HCT116 (cell line): Measurements from ENCODE around the gene MAP2K3. TPM values are rescaled to one million over a fixed set of nuclear protein-coding genes. Genes with fewer than 3 reads are reported as not detected.

Source experiments
- ATAC-seq: fragments of 200-7000 bp; cut with Tn5 transposase; 2 replicates; pipeline ENCODE4 v1.9.1; 2020; ENCODE audit warnings: mild to moderate bottlenecking, moderate library complexity
- BruUV-seq: library from RNA; stranded (reverse); fragments of 400-500 nt; replicated peaks from 2 replicates; lab custom pipeline; 2021; lab: Mats Ljungman, UMichigan
- CTCF ChIA-PET: fragments of 300-600 bp; sonication (Branson Sonifier 250); formaldehyde crosslinking; loops from one replicate; lab custom pipeline; 2021; ENCODE audit warnings: antibody characterized with exemption; lab: Charles Lee
- POLR2A ChIA-PET: fragments of 300-600, 350-600 bp; sonication (Branson Sonifier 250); formaldehyde crosslinking; loops from one replicate; lab custom pipeline; 2021; ENCODE audit warnings: antibody characterized with exemption; lab: Charles Lee
- RAD21 ChIA-PET, 2 experiments: fragments of 300-600 bp; sonication (Branson Sonifier 250); formaldehyde crosslinking; loops; one replicate each; lab custom pipeline; 2023; ENCODE audit warnings: low total read pairs in 2 of 2; ENCODE audit not compliant: uncharacterized antibody in 2 of 2, unreplicated experiment in 2 of 2, low non-redundant PET in 1 of 2; lab: Charles Lee
- DNase-seq: peaks from one replicate; pipeline ENCODE4 v3.0.0-alpha.2; 2010; ENCODE audit warnings: low read depth, low spot score
- H2AFZ ChIP-seq: fragments of 200-600 bp; shearing (Covaris generic), sonication (generic); 2 replicates; pipeline ENCODE4 v1.6.1; 2017; ENCODE audit warnings: low read depth, mixed run types, mixed read lengths, antibody characterized with exemption, low read length; ENCODE audit not compliant: poor library complexity, severe bottlenecking
- H3K27ac ChIP-seq: 2 replicates; pipeline ENCODE4 v1.5.1; 2012; ENCODE audit warnings: low read depth, low read length
- H3K27me3 ChIP-seq: fragments of 200-600 bp; sonication (generic); 2 replicates; pipeline ENCODE4 v1.6.1; 2016; ENCODE audit warnings: mixed run types, low read length, mixed read lengths; ENCODE audit not compliant: insufficient read depth
- H3K36me3 ChIP-seq, 2 experiments: fragments of 200-500 bp in 1 of 2; fragments of 200-600 bp in 1 of 2; sonication (Bioruptor generic) in 1 of 2; sonication (generic) in 1 of 2; 2 replicates each; pipeline versions ENCODE4 v1.5.1 to v1.6.1; 2014 to 2016; ENCODE audit warnings: low read length in 2 of 2, inconsistent platforms in 1 of 2, mixed read lengths in 1 of 2, mixed run types in 1 of 2; ENCODE audit not compliant: insufficient read depth in 2 of 2, control insufficient read depth in 1 of 2
- H3K4me1 ChIP-seq, 2 experiments: fragments of 200-600 bp in 1 of 2; sonication (generic) in 1 of 2; 2 replicates each; pipeline versions ENCODE4 v1.5.1 to v1.6.1; 2012 to 2017; ENCODE audit warnings: low read length in 2 of 2, inconsistent platforms in 1 of 2, mild to moderate bottlenecking in 1 of 2, mixed read lengths in 1 of 2, mixed run types in 1 of 2, moderate library complexity in 1 of 2; ENCODE audit not compliant: insufficient read depth in 2 of 2, control insufficient read depth in 1 of 2
- H3K4me2 ChIP-seq: fragments of 200-600 bp; sonication (generic); 2 replicates; pipeline ENCODE4 v1.6.1; 2017; ENCODE audit warnings: mixed run types, low read length, mixed read lengths
- H3K4me3 ChIP-seq, 2 experiments: fragments of 200-600 bp in 1 of 2; sonication (generic) in 1 of 2; replicated peaks in 1 of 2; 2 replicates each; pipeline ENCODE4 v1.5.1; 2011 to 2016; ENCODE audit warnings: low read length in 2 of 2, control low read depth in 1 of 2, low read depth in 1 of 2, mild to moderate bottlenecking in 1 of 2, mixed read lengths in 1 of 2, mixed run types in 1 of 2
- H3K79me2 ChIP-seq: fragments of 200-600 bp; sonication (generic); 2 replicates; pipeline ENCODE4 v1.6.1; 2017; ENCODE audit warnings: mild to moderate bottlenecking, mixed run types, low read length, moderate library complexity, mixed read lengths; ENCODE audit not compliant: insufficient read depth
- H3K9ac ChIP-seq: fragments of 200-600 bp; sonication (generic); 2 replicates; pipeline ENCODE4 v1.6.1; 2016; ENCODE audit warnings: low read length, mixed read lengths
- H3K9me2 ChIP-seq: fragments of 200-600 bp; sonication (generic), shearing (Covaris generic); 2 replicates; pipeline ENCODE4 v1.6.1; 2017; ENCODE audit warnings: mixed run types, mild to moderate bottlenecking, moderate library complexity; ENCODE audit not compliant: insufficient read depth
- H3K9me3 ChIP-seq, 2 experiments: fragments of 200-500 bp in 1 of 2; fragments of 200-600 bp in 1 of 2; sonication (Bioruptor generic) in 1 of 2; sonication (generic) in 1 of 2; 2 replicates each; pipeline ENCODE4 v1.6.1; 2014 to 2017; ENCODE audit warnings: low read length in 2 of 2, mixed read lengths in 2 of 2, inconsistent platforms in 1 of 2, low read depth in 1 of 2, mild to moderate bottlenecking in 1 of 2, mixed run types in 1 of 2, moderate library complexity in 1 of 2; ENCODE audit not compliant: control insufficient read depth in 1 of 2, insufficient read depth in 1 of 2
- H4K20me1 ChIP-seq: fragments of 200-600 bp; sonication (generic), shearing (Covaris generic); 2 replicates; pipeline ENCODE4 v1.6.1; 2017; ENCODE audit warnings: mixed run types, mild to moderate bottlenecking, moderate library complexity; ENCODE audit not compliant: insufficient read depth
- CBX3 ChIP-seq: IDR thresholded peaks from 2 replicates; pipeline ENCODE4 v1.6.1; 2012; ENCODE audit warnings: low read depth
- CTCF ChIP-seq, 3 experiments: fragments of 200-600 bp in 1 of 3; sonication (generic) in 1 of 3; IDR thresholded peaks in 2 of 3; conservative IDR thresholded peaks in 1 of 3; 2 replicates each; pipeline ENCODE4 v1.5.1; 2012 to 2017; ENCODE audit warnings: low read depth in 2 of 3, low read length in 2 of 3, antibody characterized with exemption in 1 of 3, borderline replicate concordance in 1 of 3, control low read depth in 1 of 3, mild to moderate bottlenecking in 1 of 3, mixed read lengths in 1 of 3, mixed run types in 1 of 3, moderate library complexity in 1 of 3; ENCODE audit not compliant: insufficient read depth in 1 of 3
- EZH2phosphoT487 ChIP-seq: fragments of 200-600 bp; IDR thresholded peaks from 2 replicates; pipeline ENCODE4 v1.6.1; 2018; ENCODE audit warnings: antibody characterized with exemption, borderline replicate concordance
- FOSL1 ChIP-seq: IDR thresholded peaks from 2 replicates; pipeline ENCODE4 v1.6.1; 2012; ENCODE audit warnings: low read depth
- POLR2A ChIP-seq: IDR thresholded peaks from 2 replicates; pipeline ENCODE4 v1.7.0; 2011; ENCODE audit warnings: borderline replicate concordance; ENCODE audit not compliant: insufficient read depth, insufficient read length; ENCODE audit errors: extremely low read depth
- RAD21 ChIP-seq: IDR thresholded peaks from 2 replicates; pipeline ENCODE4 v1.6.1; 2012; ENCODE audit warnings: low read depth, mild to moderate bottlenecking
- ZBTB33 ChIP-seq: IDR thresholded peaks from 2 replicates; pipeline ENCODE4 v1.6.1; 2011; ENCODE audit warnings: mild to moderate bottlenecking, low read length, moderate library complexity; ENCODE audit not compliant: insufficient replicate concordance; ENCODE audit errors: extremely low read depth
- ZFX ChIP-seq: fragments of 450-650 bp; IDR thresholded peaks from 2 replicates; pipeline ENCODE4 v1.6.1; 2017
- ZNF274 ChIP-seq: fragments of 200-500 bp; sonication (Bioruptor generic); IDR thresholded peaks from 2 replicates; pipeline ENCODE4 v1.6.1; 2014; ENCODE audit warnings: mild to moderate bottlenecking, low read depth, low read length, inconsistent platforms
- intact Hi-C: fragments of 100-400 bp; cut with micrococcal nuclease; formaldehyde crosslinking; loops from 2 replicates; pipeline ENCODE4 v1.10.0; 2022
- total RNA-seq: library from RNA; stranded (reverse); gene quantifications from one replicate; pipeline ENCODE4 v1.2.1, GENCODE V29; 2021; ENCODE audit not compliant: unreplicated experiment
- TF ChIP-seq, protein P1 (sequence below): IDR thresholded peaks from 2 replicates; pipeline ENCODE4 v1.6.1; 2012
- TF ChIP-seq, protein P2 (sequence below): IDR thresholded peaks from 2 replicates; pipeline ENCODE4 v1.6.1; 2012

MAP2K3 gene
- total RNA-seq, 1 experiment from 2014 or later: 96.7 TPM

GRCh38 chr17:21354796-21355385 is 70.4 kb downstream of the MAP2K3 start:
- ChIA-PET CTCF (no interaction called here), POLR2A (no interaction called here), RAD21 (no interaction called here)
- Histone ChIP-seq H3K9ac (no peak overlapping the region), H3K27ac (no peak overlapping the region), H3K79me2 (no peaks in the 10 kb centered on the region), H3K4me3 (no peak overlapping the region), H3K36me3 (no peaks in the 10 kb centered on the region), H2AFZ (no peak overlapping the region), H4K20me1 (no peaks in the 10 kb centered on the region), H3K4me1 (peaks cover 10 to 17% of the 10 kb centered on the region in 2 experiments), H3K9me3 (no peaks in the 10 kb centered on the region), H3K4me2 (no peak overlapping the region), H3K9me2 (no peaks in the 10 kb centered on the region), H3K27me3 (no peaks in the 10 kb centered on the region)
- no peak for ATAC-seq
- no TSS peak for BruUV-seq
- DNase-seq: no peak
- no peak for TF ChIP-seq FOSL1
- no peak for TF ChIP-seq EZH2phosphoT487
- TF ChIP-seq POLR2A: no peak
- TF ChIP-seq, protein P1, sequence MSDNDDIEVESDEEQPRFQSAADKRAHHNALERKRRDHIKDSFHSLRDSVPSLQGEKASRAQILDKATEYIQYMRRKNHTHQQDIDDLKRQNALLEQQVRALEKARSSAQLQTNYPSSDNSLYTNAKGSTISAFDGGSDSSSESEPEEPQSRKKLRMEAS: no peak
- TF ChIP-seq CTCF (IDR thresholded peaks at IDR 0.05 in 2 of 3, conservative IDR thresholded peaks at IDR 0.05 in 1 of 3; ENCODE audit: borderline replicate concordance in 1 of 3, insufficient read depth in 1 of 3, low read depth in 2 of 3, low read length in 2 of 3): no peak
- TF ChIP-seq RAD21: no peak
- no peak for TF ChIP-seq ZNF274
- TF ChIP-seq ZFX: no peak
- TF ChIP-seq ZBTB33: no peak
- TF ChIP-seq, protein P2, sequence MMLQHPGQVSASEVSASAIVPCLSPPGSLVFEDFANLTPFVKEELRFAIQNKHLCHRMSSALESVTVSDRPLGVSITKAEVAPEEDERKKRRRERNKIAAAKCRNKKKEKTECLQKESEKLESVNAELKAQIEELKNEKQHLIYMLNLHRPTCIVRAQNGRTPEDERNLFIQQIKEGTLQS: no peak
- TF ChIP-seq CBX3: no peak
- intact Hi-C loops: no loop called here
